Smooth muscle cell (in vitro differentiated cells): ENCODE results near the gene TSHZ1. TPM values are rescaled to one million over a fixed set of nuclear protein-coding genes. Genes with fewer than 3 reads are reported as not detected.

Experiments
- DNase-seq: peaks from one replicate; lab custom pipeline; 2025; ENCODE audit not compliant: unreplicated experiment; lab: John Stamatoyannopoulos, UW
- H2AFZ ChIP-seq: fragments of 200-600 bp; sonication (generic); 2 replicates; pipeline ENCODE4 v1.6.0; 2016; ENCODE audit warnings: antibody characterized with exemption, low read depth, mild to moderate bottlenecking
- H3F3A ChIP-seq: fragments of 200-600 bp; sonication (generic); 2 replicates; pipeline ENCODE4 v1.6.0; 2017; ENCODE audit warnings: antibody characterized with exemption, low read depth
- H3K27ac ChIP-seq: fragments of 200-600 bp; sonication (generic); 2 replicates; pipeline ENCODE4 v1.5.1; 2016; ENCODE audit warnings: low read depth, mild to moderate bottlenecking
- H3K27me3 ChIP-seq: fragments of 200-600 bp; sonication (generic); 2 replicates; pipeline ENCODE4 v1.6.1; 2016; ENCODE audit warnings: low read depth, mild to moderate bottlenecking
- H3K36me3 ChIP-seq: fragments of 200-600 bp; sonication (generic); 2 replicates; pipeline ENCODE4 v1.5.1; 2016; ENCODE audit warnings: low read depth
- H3K4me1 ChIP-seq: fragments of 200-600 bp; sonication (generic); 2 replicates; pipeline ENCODE4 v1.5.1; 2016; ENCODE audit warnings: low read depth
- H3K4me2 ChIP-seq: fragments of 200-600 bp; sonication (generic); 2 replicates; pipeline ENCODE4 v1.6.0; 2016; ENCODE audit warnings: mild to moderate bottlenecking
- H3K4me3 ChIP-seq: fragments of 200-600 bp; sonication (generic); 2 replicates; pipeline ENCODE4 v1.5.1; 2016; ENCODE audit warnings: mild to moderate bottlenecking
- H3K79me2 ChIP-seq: fragments of 200-600 bp; sonication (generic); 2 replicates; pipeline ENCODE4 v1.6.0; 2016; ENCODE audit warnings: low read depth, mild to moderate bottlenecking
- H3K9ac ChIP-seq: fragments of 200-600 bp; sonication (generic); 2 replicates; pipeline ENCODE4 v1.6.0; 2016; ENCODE audit warnings: low read depth
- H3K9me3 ChIP-seq: fragments of 200-600 bp; sonication (generic); replicated peaks from 2 replicates; pipeline ENCODE4 v1.5.1; 2016; ENCODE audit warnings: low read depth
- H4K20me1 ChIP-seq: fragments of 200-600 bp; sonication (generic); 2 replicates; pipeline ENCODE4 v1.6.0; 2016; ENCODE audit warnings: low read depth
- WGBS: methylation state at CpG from one replicate; pipeline ENCODE4 v1.1.7; 2016; ENCODE audit warnings: low lambda C conversion rate; 5-methylcytosine and 5-hydroxymethylcytosine counted together
- polyA plus RNA-seq: library from polyadenylated mRNA; unstranded; fragments of >200 nt; fragmentation: Nextera tagmentation; extraction: Ambion mirVana; gene quantifications from 2 replicates; pipeline ENCODE4 v1.2.1, GENCODE V29; 2016
- total RNA-seq: library from RNA; depleted of rRNA; stranded (reverse); fragments of >200 nt; gene quantifications from 2 replicates; pipeline ENCODE4 v1.2.3, GENCODE V29; 2014
- TF ChIP-seq, protein P1 (sequence below): fragments of 200-600 bp; sonication (generic); IDR thresholded peaks from 2 replicates; pipeline ENCODE4 v1.5.1; 2017; ENCODE audit warnings: borderline replicate concordance, mild to moderate bottlenecking, antibody characterized with exemption; ENCODE audit not compliant: insufficient read depth, poor library complexity, severe bottlenecking

TSHZ1 gene
- total and polyA plus RNA-seq, 2 experiments from 2014 or later = 21.3 to 26.1 TPM

- Histone ChIP-seq H2AFZ (no peak overlapping the region), H3K4me3 (no peak overlapping the region), H4K20me1 (peaks cover 80% of the 10 kb centered on the region), H3K27me3 (no peaks in the 10 kb centered on the region), H3K4me2 (no peak overlapping the region), H3K36me3 (no peaks in the 10 kb centered on the region), H3F3A (no peaks in the 10 kb centered on the region), H3K9me3 (no peaks in the 10 kb centered on the region), H3K4me1 (no peaks in the 10 kb centered on the region), H3K27ac (no peak overlapping the region), H3K9ac (no peak overlapping the region), H3K79me2 (peaks cover 100% of the 10 kb centered on the region)
- DNase-seq = no peak
- WGBS = 98% methylated on average over 9 of the region's 9 CpGs
- TF ChIP-seq, protein P1, sequence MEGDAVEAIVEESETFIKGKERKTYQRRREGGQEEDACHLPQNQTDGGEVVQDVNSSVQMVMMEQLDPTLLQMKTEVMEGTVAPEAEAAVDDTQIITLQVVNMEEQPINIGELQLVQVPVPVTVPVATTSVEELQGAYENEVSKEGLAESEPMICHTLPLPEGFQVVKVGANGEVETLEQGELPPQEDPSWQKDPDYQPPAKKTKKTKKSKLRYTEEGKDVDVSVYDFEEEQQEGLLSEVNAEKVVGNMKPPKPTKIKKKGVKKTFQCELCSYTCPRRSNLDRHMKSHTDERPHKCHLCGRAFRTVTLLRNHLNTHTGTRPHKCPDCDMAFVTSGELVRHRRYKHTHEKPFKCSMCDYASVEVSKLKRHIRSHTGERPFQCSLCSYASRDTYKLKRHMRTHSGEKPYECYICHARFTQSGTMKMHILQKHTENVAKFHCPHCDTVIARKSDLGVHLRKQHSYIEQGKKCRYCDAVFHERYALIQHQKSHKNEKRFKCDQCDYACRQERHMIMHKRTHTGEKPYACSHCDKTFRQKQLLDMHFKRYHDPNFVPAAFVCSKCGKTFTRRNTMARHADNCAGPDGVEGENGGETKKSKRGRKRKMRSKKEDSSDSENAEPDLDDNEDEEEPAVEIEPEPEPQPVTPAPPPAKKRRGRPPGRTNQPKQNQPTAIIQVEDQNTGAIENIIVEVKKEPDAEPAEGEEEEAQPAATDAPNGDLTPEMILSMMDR = no peak
These were observed 38.5 kb downstream of the TSHZ1 start for GRCh38 chr18:75249175-75249518.

DNA sequence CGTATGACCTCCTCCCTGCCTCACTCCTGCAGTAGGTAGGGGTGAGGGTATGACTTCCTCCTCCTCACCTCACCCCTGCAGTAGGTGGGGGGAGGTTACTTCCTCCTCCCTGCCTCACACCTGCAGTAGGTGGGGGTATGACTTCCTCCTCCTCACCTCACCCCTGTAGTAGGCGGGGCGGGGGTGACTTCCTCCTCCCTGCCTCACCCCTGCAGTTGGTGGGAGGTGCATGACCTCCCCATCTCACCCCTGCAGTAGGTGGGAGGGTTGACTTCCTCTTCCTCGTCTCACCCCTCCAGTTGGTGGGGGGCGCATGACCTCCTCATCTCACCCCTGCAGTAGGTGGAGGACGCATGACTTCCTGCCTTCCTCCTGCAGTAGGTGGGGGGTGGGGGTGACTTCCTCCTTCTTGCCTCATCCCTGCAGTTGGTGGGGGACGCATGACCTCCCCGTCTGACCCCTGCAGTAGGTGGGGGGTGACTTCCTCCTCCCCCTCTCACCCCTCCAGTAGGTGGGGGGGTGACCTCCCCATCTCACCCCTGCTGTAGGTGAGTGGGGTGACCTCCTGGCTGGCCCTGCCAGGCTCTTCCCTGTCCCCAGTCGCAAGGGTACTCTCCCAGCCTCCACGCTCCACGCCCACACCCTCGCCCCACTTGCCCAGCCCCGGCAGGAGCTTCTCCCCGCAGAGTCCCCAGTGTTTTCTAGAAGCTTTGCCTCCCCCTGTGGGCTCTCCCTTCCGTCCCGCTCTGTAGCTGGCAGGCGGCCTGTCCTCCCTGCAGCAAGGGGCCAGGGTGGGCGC is 39.3 kb downstream of the TSHZ1 start:
- Histone ChIP-seq H3K79me2 (peaks cover 100% of the 10 kb centered on the region), H3K4me3 (no peak overlapping the region), H3K36me3 (no peaks in the 10 kb centered on the region), H3K27me3 (no peaks in the 10 kb centered on the region), H3F3A (no peaks in the 10 kb centered on the region), H3K9me3 (no peaks in the 10 kb centered on the region), H4K20me1 (peaks cover 80% of the 10 kb centered on the region), H3K9ac (no peak overlapping the region), H3K4me2 (no peak overlapping the region), H3K4me1 (no peaks in the 10 kb centered on the region), H3K27ac (no peak overlapping the region), H2AFZ (no peak overlapping the region)
- 98% methylated on average over 18 of the region's 18 CpGs for WGBS
- no peak for DNase-seq
- TF ChIP-seq, protein P1 = no peak

DNA sequence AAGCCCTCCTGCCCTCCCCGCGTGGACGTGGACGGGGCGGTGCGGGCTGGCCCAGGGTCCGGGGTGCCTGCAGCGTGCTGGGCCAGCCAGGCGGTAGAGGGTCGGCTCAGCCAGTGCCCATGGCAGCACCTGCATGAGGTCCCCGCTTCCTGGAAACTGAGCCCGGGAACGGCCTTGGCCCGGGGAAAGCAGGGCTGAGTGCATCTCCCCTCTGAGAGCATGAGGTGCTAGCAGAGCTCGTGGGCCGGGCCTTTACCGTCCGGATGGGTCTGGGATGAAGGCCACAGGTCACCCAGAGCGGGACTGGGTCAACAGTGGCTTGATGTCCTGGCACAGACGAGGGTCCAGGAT is 39.8 kb downstream of the TSHZ1 start:
- 96% methylated on average over 20 of the region's 20 CpGs for WGBS
- Histone ChIP-seq H3K4me2 (no peak overlapping the region), H4K20me1 (peaks cover 81% of the 10 kb centered on the region), H3K27me3 (no peaks in the 10 kb centered on the region), H3K4me1 (no peaks in the 10 kb centered on the region), H2AFZ (no peak overlapping the region), H3K27ac (no peak overlapping the region), H3K9ac (no peak overlapping the region), H3F3A (no peaks in the 10 kb centered on the region), H3K79me2 (peaks cover 100% of the 10 kb centered on the region), H3K4me3 (no peak overlapping the region), H3K9me3 (no peaks in the 10 kb centered on the region), H3K36me3 (no peaks in the 10 kb centered on the region)
- TF ChIP-seq, protein P1 = no peak
- DNase-seq = no peak

DNA sequence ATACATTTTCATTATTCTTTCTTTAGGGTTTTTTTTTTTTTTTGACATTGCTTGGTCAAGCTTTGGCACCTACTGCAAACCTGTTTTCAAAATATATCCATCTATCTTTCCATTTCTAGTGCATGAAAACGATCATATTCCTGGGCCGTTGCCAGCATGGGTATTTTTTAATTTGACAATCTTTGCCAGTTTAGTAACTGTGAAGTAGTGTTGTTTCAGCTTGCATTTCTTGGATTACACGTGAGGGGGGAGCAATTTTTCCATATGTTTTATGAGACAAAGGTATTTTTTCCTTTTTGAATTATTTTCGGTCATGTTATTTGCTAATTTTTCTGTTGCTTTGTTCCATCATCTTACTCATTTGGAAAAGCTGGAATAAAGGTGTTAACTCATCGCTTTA is 40.9 kb downstream of the TSHZ1 start:
- Histone ChIP-seq H2AFZ (no peak overlapping the region), H3K27ac (no peak overlapping the region), H3K79me2 (peaks cover 100% of the 10 kb centered on the region), H3K9me3 (no peaks in the 10 kb centered on the region), H3F3A (no peaks in the 10 kb centered on the region), H4K20me1 (peaks cover 83% of the 10 kb centered on the region), H3K4me3 (no peak overlapping the region), H3K4me1 (no peaks in the 10 kb centered on the region), H3K4me2 (no peak overlapping the region), H3K27me3 (no peaks in the 10 kb centered on the region), H3K36me3 (no peaks in the 10 kb centered on the region), H3K9ac (no peak overlapping the region)
- WGBS = 94% methylated on average over 5 of the region's 5 CpGs
- no peak for DNase-seq
- TF ChIP-seq, protein P1 = no peak
